Smooth muscle cell (in vitro differentiated cells): ENCODE results near the gene BHLHA9. TPM values are rescaled to one million over a fixed set of nuclear protein-coding genes. Genes with fewer than 3 reads are reported as not detected.
A peak's percentile ranks its signal among the peaks of the same experiment; 100 is the strongest.

Experiments used
- DNase-seq: peaks from one replicate; lab custom pipeline; 2025; ENCODE audit not compliant: unreplicated experiment; lab: John Stamatoyannopoulos, UW
- H2AFZ ChIP-seq: fragments of 200-600 bp; sonication (generic); 2 replicates; pipeline ENCODE4 v1.6.0; 2016; ENCODE audit warnings: antibody characterized with exemption, low read depth, mild to moderate bottlenecking
- H3F3A ChIP-seq: fragments of 200-600 bp; sonication (generic); 2 replicates; pipeline ENCODE4 v1.6.0; 2017; ENCODE audit warnings: antibody characterized with exemption, low read depth
- H3K27ac ChIP-seq: fragments of 200-600 bp; sonication (generic); 2 replicates; pipeline ENCODE4 v1.5.1; 2016; ENCODE audit warnings: low read depth, mild to moderate bottlenecking
- H3K27me3 ChIP-seq: fragments of 200-600 bp; sonication (generic); 2 replicates; pipeline ENCODE4 v1.6.1; 2016; ENCODE audit warnings: low read depth, mild to moderate bottlenecking
- H3K36me3 ChIP-seq: fragments of 200-600 bp; sonication (generic); 2 replicates; pipeline ENCODE4 v1.5.1; 2016; ENCODE audit warnings: low read depth
- H3K4me1 ChIP-seq: fragments of 200-600 bp; sonication (generic); 2 replicates; pipeline ENCODE4 v1.5.1; 2016; ENCODE audit warnings: low read depth
- H3K4me2 ChIP-seq: fragments of 200-600 bp; sonication (generic); 2 replicates; pipeline ENCODE4 v1.6.0; 2016; ENCODE audit warnings: mild to moderate bottlenecking
- H3K4me3 ChIP-seq: fragments of 200-600 bp; sonication (generic); 2 replicates; pipeline ENCODE4 v1.5.1; 2016; ENCODE audit warnings: mild to moderate bottlenecking
- H3K79me2 ChIP-seq: fragments of 200-600 bp; sonication (generic); 2 replicates; pipeline ENCODE4 v1.6.0; 2016; ENCODE audit warnings: low read depth, mild to moderate bottlenecking
- H3K9ac ChIP-seq: fragments of 200-600 bp; sonication (generic); 2 replicates; pipeline ENCODE4 v1.6.0; 2016; ENCODE audit warnings: low read depth
- H3K9me3 ChIP-seq: fragments of 200-600 bp; sonication (generic); replicated peaks from 2 replicates; pipeline ENCODE4 v1.5.1; 2016; ENCODE audit warnings: low read depth
- H4K20me1 ChIP-seq: fragments of 200-600 bp; sonication (generic); 2 replicates; pipeline ENCODE4 v1.6.0; 2016; ENCODE audit warnings: low read depth
- CTCF ChIP-seq: fragments of 200-600 bp; sonication (generic); IDR thresholded peaks from 2 replicates; pipeline ENCODE4 v1.5.1; 2017; ENCODE audit warnings: borderline replicate concordance, mild to moderate bottlenecking, antibody characterized with exemption; ENCODE audit not compliant: insufficient read depth, poor library complexity, severe bottlenecking
- WGBS: methylation state at CpG from one replicate; pipeline ENCODE4 v1.1.7; 2016; ENCODE audit warnings: low lambda C conversion rate; 5-methylcytosine and 5-hydroxymethylcytosine counted together
- polyA plus RNA-seq: library from polyadenylated mRNA; unstranded; fragments of >200 nt; fragmentation: Nextera tagmentation; extraction: Ambion mirVana; gene quantifications from 2 replicates; pipeline ENCODE4 v1.2.1, GENCODE V29; 2016
- total RNA-seq: library from RNA; depleted of rRNA; stranded (reverse); fragments of >200 nt; gene quantifications from 2 replicates; pipeline ENCODE4 v1.2.3, GENCODE V29; 2014

The BHLHA9 gene
- total and polyA plus RNA-seq, 2 experiments from 2014 or later: not detected

- Histone ChIP-seq H3K9ac (no peak overlapping the region), H3K79me2 (no peaks in the 10 kb centered on the region), H3K9me3 (no peaks in the 10 kb centered on the region), H3K36me3 (no peaks in the 10 kb centered on the region), H3K4me3 (peak overlapping the region; percentile 55), H3K27ac (no peak overlapping the region), H4K20me1 (no peaks in the 10 kb centered on the region), H3K4me1 (peaks cover 4% of the 10 kb centered on the region), H3F3A (no peaks in the 10 kb centered on the region), H3K27me3 (peaks cover 77% of the 10 kb centered on the region), H3K4me2 (peak overlapping the region; percentile 91), H2AFZ (no peak overlapping the region)
- no peak for TF ChIP-seq CTCF
- DNase-seq: no peak
- WGBS: 63% methylated on average over 37 of the region's 51 CpGs
Observed at GRCh38 chr17:1229900-1230501, 40.2 kb upstream of the BHLHA9 start.

- Histone ChIP-seq H3K79me2 (no peaks in the 10 kb centered on the region), H3K9ac (no peak overlapping the region), H3K9me3 (no peaks in the 10 kb centered on the region), H3K4me1 (peaks cover 4% of the 10 kb centered on the region), H2AFZ (no peak overlapping the region), H3K27ac (no peak overlapping the region), H3K4me3 (no peak overlapping the region), H3F3A (no peaks in the 10 kb centered on the region), H3K36me3 (no peaks in the 10 kb centered on the region), H3K4me2 (no peak overlapping the region), H3K27me3 (peaks cover 62% of the 10 kb centered on the region), H4K20me1 (no peaks in the 10 kb centered on the region)
- DNase-seq: no peak
- TF ChIP-seq CTCF: no peak
- WGBS: 88% methylated on average over 12 of the region's 12 CpGs
Observed at GRCh38 chr17:1231456-1231855, 38.8 kb upstream of the BHLHA9 start.

- Histone ChIP-seq H3K36me3 (no peaks in the 10 kb centered on the region), H2AFZ (no peak overlapping the region), H3K27ac (no peak overlapping the region), H3K79me2 (no peaks in the 10 kb centered on the region), H4K20me1 (no peaks in the 10 kb centered on the region), H3K4me2 (no peak overlapping the region), H3K9ac (no peak overlapping the region), H3K4me3 (no peak overlapping the region), H3F3A (no peaks in the 10 kb centered on the region), H3K9me3 (no peaks in the 10 kb centered on the region), H3K4me1 (peaks cover 4% of the 10 kb centered on the region), H3K27me3 (peaks cover 54% of the 10 kb centered on the region)
- no peak for DNase-seq
- 82% methylated on average over 8 of the region's 8 CpGs for WGBS
- no peak for TF ChIP-seq CTCF
Observed at GRCh38 chr17:1232331-1232730, 37.9 kb upstream of the BHLHA9 start.

GRCh38 chr17:1232786-1233185 lies 37.5 kb upstream of the BHLHA9 start:
- H3K4me1 ChIP-seq: peaks cover 4% of the 10 kb centered on the region
- H3K27ac ChIP-seq: no peak overlapping the region
- no peaks in the 10 kb centered on the region for H3K36me3 ChIP-seq
- H3K4me3 ChIP-seq: no peak overlapping the region
- no peak overlapping the region for H3K9ac ChIP-seq
- H3K79me2 ChIP-seq: no peaks in the 10 kb centered on the region
- no peaks in the 10 kb centered on the region for H4K20me1 ChIP-seq
- H3K27me3 ChIP-seq: peaks cover 49% of the 10 kb centered on the region
- H3K9me3 ChIP-seq: no peaks in the 10 kb centered on the region
- H3F3A ChIP-seq: no peaks in the 10 kb centered on the region
- WGBS: 79% methylated on average over 11 of the region's 11 CpGs
- H2AFZ ChIP-seq: no peak overlapping the region
- H3K4me2 ChIP-seq: no peak overlapping the region
- DNase-seq: no peak
- no peak for TF ChIP-seq CTCF
